ENCODE data around the gene ATP9B. TPM values are rescaled to one million over a fixed set of nuclear protein-coding genes. Genes with fewer than 3 reads are reported as not detected.

The ATP9B gene
- total RNA-seq, 1 experiment from 2014 or later, result 17.8 TPM

- H3K4me3 ChIP-seq (replicated peaks in 1 of 2; ENCODE audit: low read depth in 1 of 2, low read length in 2 of 2), result no peak overlapping the region
- no peaks in the 10 kb centered on the region for H4K20me1 ChIP-seq (ENCODE audit: insufficient read depth)
- TF ChIP-seq SP1 (IDR thresholded peaks at IDR 0.05; ENCODE audit: low read depth) (no peak), ELF1 (IDR thresholded peaks at IDR 0.05; ENCODE audit: borderline replicate concordance, low read depth) (no peak), ATF3 (IDR thresholded peaks at IDR 0.05) (no peak), SRF (IDR thresholded peaks at IDR 0.05; ENCODE audit: low read depth) (no peak), EZH2phosphoT487 (IDR thresholded peaks at IDR 0.05; ENCODE audit: borderline replicate concordance) (no peak), FOSL1 (IDR thresholded peaks at IDR 0.05; ENCODE audit: low read depth) (no peak)
- H3K27me3 ChIP-seq (ENCODE audit: insufficient read depth, low read length), result no peaks in the 10 kb centered on the region
- POLR2A ChIA-PET, result no interaction called here
- no peaks in the 10 kb centered on the region for H3K36me3 ChIP-seq (ENCODE audit: control insufficient read depth in 1 of 2, insufficient read depth in 2 of 2, low read length in 2 of 2)
- intact Hi-C loops (cut with micrococcal nuclease), result no loop called here
- no peaks in the 10 kb centered on the region for H3K9me2 ChIP-seq (ENCODE audit: insufficient read depth)
- H3K4me1 ChIP-seq (ENCODE audit: control insufficient read depth in 1 of 2, insufficient read depth in 2 of 2, low read length in 2 of 2), result peaks cover 6 to 19% of the 10 kb centered on the region in 2 experiments; a peak in 3 of 4 replicates
- H2AFZ ChIP-seq (ENCODE audit: low read depth, low read length, poor library complexity, severe bottlenecking), result no peak overlapping the region
- CTCF ChIA-PET, result no interaction called here
- no peak overlapping the region for H3K27ac ChIP-seq (ENCODE audit: low read depth, low read length)
- BruUV-seq (replicated peaks), result no TSS peak
- H3K79me2 ChIP-seq (ENCODE audit: insufficient read depth, low read length), result peaks cover 14% of the 10 kb centered on the region
- ATAC-seq (no peak), DNase-seq (ENCODE audit: low read depth, low spot score) (no peak)
- H3K9ac ChIP-seq (ENCODE audit: low read length), result no peak overlapping the region
- H3K9me3 ChIP-seq (ENCODE audit: control insufficient read depth in 1 of 2, insufficient read depth in 1 of 2, low read depth in 1 of 2, low read length in 2 of 2), result peaks cover 0 to 8% of the 10 kb centered on the region in 2 experiments; a peak in 1 of 4 replicates
- RAD21 ChIA-PET (ENCODE audit: low non-redundant PET in 1 of 2, low total read pairs in 2 of 2, uncharacterized antibody in 2 of 2, unreplicated experiment in 2 of 2), result no interaction called here
- H3K4me2 ChIP-seq (ENCODE audit: low read length), result no peak overlapping the region
Observed at GRCh38 chr18:79065802-79066201, 3.4 kb upstream of the ATP9B start.

- peak overlapping the region; percentile 78 for H2AFZ ChIP-seq (ENCODE audit: low read depth, low read length, poor library complexity, severe bottlenecking)
- no peaks in the 10 kb centered on the region for H3K27me3 ChIP-seq (ENCODE audit: insufficient read depth, low read length)
- H3K9ac ChIP-seq (ENCODE audit: low read length), result no peak overlapping the region
- CTCF ChIA-PET, result no interaction called here
- H3K9me2 ChIP-seq (ENCODE audit: insufficient read depth), result no peaks in the 10 kb centered on the region
- no peak overlapping the region for H3K4me3 ChIP-seq (replicated peaks in 1 of 2; ENCODE audit: low read depth in 1 of 2, low read length in 2 of 2)
- H3K9me3 ChIP-seq (ENCODE audit: control insufficient read depth in 1 of 2, insufficient read depth in 1 of 2, low read depth in 1 of 2, low read length in 2 of 2), result peaks cover 0 to 8% of the 10 kb centered on the region in 2 experiments; a peak in 1 of 4 replicates
- no peaks in the 10 kb centered on the region for H3K36me3 ChIP-seq (ENCODE audit: control insufficient read depth in 1 of 2, insufficient read depth in 2 of 2, low read length in 2 of 2)
- no TSS peak for BruUV-seq (replicated peaks)
- H3K27ac ChIP-seq (ENCODE audit: low read depth, low read length), result no peak overlapping the region
- H3K4me1 ChIP-seq (ENCODE audit: control insufficient read depth in 1 of 2, insufficient read depth in 2 of 2, low read length in 2 of 2), result peaks cover 3 to 18% of the 10 kb centered on the region in 2 experiments; a peak in 3 of 4 replicates
- RAD21 ChIA-PET (ENCODE audit: low non-redundant PET in 1 of 2, low total read pairs in 2 of 2, uncharacterized antibody in 2 of 2, unreplicated experiment in 2 of 2), result no interaction called here
- no peaks in the 10 kb centered on the region for H4K20me1 ChIP-seq (ENCODE audit: insufficient read depth)
- intact Hi-C loops (cut with micrococcal nuclease), result no loop called here
- H3K4me2 ChIP-seq (ENCODE audit: low read length), result no peak overlapping the region
- ATAC-seq, result no peak
- POLR2A ChIA-PET, result no interaction called here
- H3K79me2 ChIP-seq (ENCODE audit: insufficient read depth, low read length), result peaks cover 27% of the 10 kb centered on the region
- no peak for DNase-seq (ENCODE audit: low read depth, low spot score)
- TF ChIP-seq MAX (IDR thresholded peaks at IDR 0.05) (no peak), SIN3A (IDR thresholded peaks at IDR 0.05; ENCODE audit: low read depth) (no peak), REST (IDR thresholded peaks at IDR 0.05; ENCODE audit: low read depth) (no peak), POLR2A (IDR thresholded peaks at IDR 0.05; ENCODE audit: borderline replicate concordance, extremely low read depth, insufficient read depth, insufficient read length) (no peak), CTCF (IDR thresholded peaks at IDR 0.05 in 2 of 3, conservative IDR thresholded peaks at IDR 0.05 in 1 of 3; ENCODE audit: borderline replicate concordance in 1 of 3, insufficient read depth in 1 of 3, low read depth in 2 of 3, low read length in 2 of 3) (no peak), SP1 (IDR thresholded peaks at IDR 0.05; ENCODE audit: low read depth) (no peak), ZBTB33 (IDR thresholded peaks at IDR 0.05; ENCODE audit: extremely low read depth, insufficient replicate concordance, low read length) (no peak), JUND (IDR thresholded peaks at IDR 0.05) (no peak), FOSL1 (IDR thresholded peaks at IDR 0.05; ENCODE audit: low read depth) (no peak)
Observed at GRCh38 chr18:79067611-79068010, 1.6 kb upstream of the ATP9B start.

All from HCT116 (cell line).